GM18507 (cell line): ENCODE measurements around the gene SOWAHD.
"Not testable (repeated sequence)": the region's sequence is repeated elsewhere in the genome, so short reads cannot be mapped to it uniquely, and the experiment has no call there.

ENCODE experiments used
- DNase-seq: peaks from one replicate; pipeline ENCODE4 v3.0.0; 2011; ENCODE audit warnings: low read depth; ENCODE audit not compliant: insufficient read length; ENCODE audit errors: extremely low spot score
- FAIRE-seq: peaks from 2 replicates; lab custom pipeline; 2011; peaks lifted over from hg19 to GRCh38; lab: Jason Lieb, UNC

The SOWAHD gene

GRCh38 chrX:119802546-119802945 is 44.2 kb downstream of the SOWAHD start:
- DNase-seq (no peak), FAIRE-seq (no peak)

GRCh38 chrX:119808461-119808860 is 50.1 kb downstream of the SOWAHD start:
- FAIRE-seq, DNase-seq: not testable (repeated sequence)

- DNase-seq = no peak
- no peak for FAIRE-seq
Observed at GRCh38 chrX:119809185-119809666, 50.8 kb downstream of the SOWAHD start.
